Memory B cell (primary cell): ENCODE results near the gene TAX1BP1.

Experiments used
- ATAC-seq: fragments of 150-1000 bp; cut with Tn5 transposase; 2 replicates; pipeline ENCODE4 v1.10.0; 2021; ENCODE audit warnings: low read depth, mild to moderate bottlenecking, moderate library complexity
- DNase-seq, 2 donors: peaks; one replicate each; pipeline ENCODE4 v3.0.0; 2022; ENCODE audit warnings: low spot score in 2 of 2
- H3K27ac Mint-ChIP-seq: one replicate; pipeline ENCODE4 v1.8.0; 2022; ENCODE audit warnings: mild to moderate bottlenecking, moderate library complexity, mixed read lengths
- H3K27me3 Mint-ChIP-seq: one replicate; pipeline ENCODE4 v1.8.0; 2022; ENCODE audit warnings: mixed read lengths
- H3K36me3 Mint-ChIP-seq: one replicate; pipeline ENCODE4 v1.8.0; 2022; ENCODE audit warnings: mild to moderate bottlenecking, mixed read lengths
- H3K4me1 Mint-ChIP-seq: one replicate; pipeline ENCODE4 v1.8.0; 2022; ENCODE audit warnings: mixed read lengths
- H3K4me3 Mint-ChIP-seq: one replicate; pipeline ENCODE4 v1.8.0; 2022; ENCODE audit warnings: mild to moderate bottlenecking, moderate library complexity, mixed read lengths
- H3K9me3 Mint-ChIP-seq: one replicate; pipeline ENCODE4 v1.8.0; 2022; ENCODE audit warnings: mixed read lengths

The TAX1BP1 gene

GRCh38 chr7:27825891-27826290 lies 85.9 kb downstream of the TAX1BP1 start:
- H3K36me3 Mint-ChIP-seq: peaks cover 10% of the 10 kb centered on the region
- H3K27ac Mint-ChIP-seq: peak overlapping the region; percentile 82

GRCh38 chr7:27826357-27826756 lies 86.4 kb downstream of the TAX1BP1 start:
- Mint-ChIP-seq H3K4me1 (no peaks in the 10 kb centered on the region), H3K27me3 (no peaks in the 10 kb centered on the region), H3K4me3 (no peak overlapping the region), H3K27ac (peak overlapping the region; percentile 82), H3K9me3 (no peaks in the 10 kb centered on the region), H3K36me3 (peaks cover 10% of the 10 kb centered on the region)
- DNase-seq: no peak
- ATAC-seq: no peak

More at GRCh38 chr7:27825891-27826290, 85.9 kb downstream of the TAX1BP1 start:
- ATAC-seq (no peak), DNase-seq (no peak)
- Mint-ChIP-seq H3K27me3 (no peaks in the 10 kb centered on the region), H3K9me3 (no peaks in the 10 kb centered on the region), H3K4me1 (no peaks in the 10 kb centered on the region), H3K4me3 (no peak overlapping the region)

GRCh38 chr7:27834179-27834921 lies 94.4 kb downstream of the TAX1BP1 start:
- Mint-ChIP-seq H3K4me1 (no peaks in the 10 kb centered on the region), H3K36me3 (peaks cover 29% of the 10 kb centered on the region), H3K27ac (peak overlapping the region; percentile 19), H3K4me3 (no peak overlapping the region), H3K27me3 (no peaks in the 10 kb centered on the region), H3K9me3 (no peaks in the 10 kb centered on the region)
- DNase-seq: no peak
- ATAC-seq: no peak

GRCh38 chr7:27835376-27835775 lies 95.4 kb downstream of the TAX1BP1 start:
- Mint-ChIP-seq H3K4me3 (no peak overlapping the region), H3K27ac (peak overlapping the region; percentile 58), H3K27me3 (no peaks in the 10 kb centered on the region), H3K36me3 (peaks cover 30% of the 10 kb centered on the region), H3K9me3 (no peaks in the 10 kb centered on the region), H3K4me1 (peaks cover 2% of the 10 kb centered on the region)
- no peak for ATAC-seq
- DNase-seq: no peak

GRCh38 chr7:27836536-27836935 lies 96.6 kb downstream of the TAX1BP1 start:
- no peaks in the 10 kb centered on the region for H3K9me3 Mint-ChIP-seq
- peak overlapping the region; percentile 58 for H3K27ac Mint-ChIP-seq
- peaks cover 6% of the 10 kb centered on the region for H3K4me1 Mint-ChIP-seq
- H3K36me3 Mint-ChIP-seq: peaks cover 32% of the 10 kb centered on the region
- no peaks in the 10 kb centered on the region for H3K27me3 Mint-ChIP-seq
- H3K4me3 Mint-ChIP-seq: no peak overlapping the region
- no peak for ATAC-seq
- DNase-seq: no peak

- Mint-ChIP-seq H3K9me3 (no peaks in the 10 kb centered on the region), H3K27ac (peak overlapping the region; percentile 49), H3K36me3 (peaks cover 27% of the 10 kb centered on the region), H3K27me3 (no peaks in the 10 kb centered on the region), H3K4me3 (no peak overlapping the region), H3K4me1 (peaks cover 6% of the 10 kb centered on the region)
- DNase-seq: no peak
- ATAC-seq: no peak
Observed at GRCh38 chr7:27839099-27839498, 99.1 kb downstream of the TAX1BP1 start.

GRCh38 chr7:27840313-27840712 lies 100.4 kb downstream of the TAX1BP1 start:
- H3K4me3 Mint-ChIP-seq: no peak overlapping the region
- H3K9me3 Mint-ChIP-seq: no peaks in the 10 kb centered on the region
- DNase-seq: no peak
- peak; percentile 81 for ATAC-seq
- no peaks in the 10 kb centered on the region for H3K27me3 Mint-ChIP-seq
- peak overlapping the region; percentile 49 for H3K27ac Mint-ChIP-seq
- peaks cover 6% of the 10 kb centered on the region for H3K4me1 Mint-ChIP-seq
- H3K36me3 Mint-ChIP-seq: peaks cover 21% of the 10 kb centered on the region

- ATAC-seq: no peak
- DNase-seq: no peak
- no peak overlapping the region for H3K4me3 Mint-ChIP-seq
- H3K27me3 Mint-ChIP-seq: no peaks in the 10 kb centered on the region
- H3K9me3 Mint-ChIP-seq: no peaks in the 10 kb centered on the region
- H3K27ac Mint-ChIP-seq: peak overlapping the region; percentile 49
- H3K4me1 Mint-ChIP-seq: peaks cover 6% of the 10 kb centered on the region
- peaks cover 20% of the 10 kb centered on the region for H3K36me3 Mint-ChIP-seq
Observed at GRCh38 chr7:27840760-27841364, 100.9 kb downstream of the TAX1BP1 start.

GRCh38 chr7:27842094-27842692 lies 102.2 kb downstream of the TAX1BP1 start:
- no peak for ATAC-seq
- peak overlapping the region; percentile 24 for H3K27ac Mint-ChIP-seq
- DNase-seq: no peak
- H3K4me3 Mint-ChIP-seq: no peak overlapping the region
- peaks cover 18% of the 10 kb centered on the region for H3K36me3 Mint-ChIP-seq
- no peaks in the 10 kb centered on the region for H3K9me3 Mint-ChIP-seq
- H3K27me3 Mint-ChIP-seq: no peaks in the 10 kb centered on the region
- H3K4me1 Mint-ChIP-seq: peaks cover 6% of the 10 kb centered on the region

GRCh38 chr7:27842851-27843250 lies 102.9 kb downstream of the TAX1BP1 start:
- H3K9me3 Mint-ChIP-seq: no peaks in the 10 kb centered on the region
- peaks cover 17% of the 10 kb centered on the region for H3K36me3 Mint-ChIP-seq
- H3K4me3 Mint-ChIP-seq: no peak overlapping the region
- peaks cover 6% of the 10 kb centered on the region for H3K4me1 Mint-ChIP-seq
- peak overlapping the region; percentile 24 for H3K27ac Mint-ChIP-seq
- ATAC-seq (no peak), DNase-seq (no peak)
- H3K27me3 Mint-ChIP-seq: no peaks in the 10 kb centered on the region

- no peak for ATAC-seq
- peaks cover 6% of the 10 kb centered on the region for H3K4me1 Mint-ChIP-seq
- H3K27me3 Mint-ChIP-seq: no peaks in the 10 kb centered on the region
- H3K4me3 Mint-ChIP-seq: no peak overlapping the region
- H3K9me3 Mint-ChIP-seq: no peaks in the 10 kb centered on the region
- peak overlapping the region; percentile 24 for H3K27ac Mint-ChIP-seq
- DNase-seq: no peak
- H3K36me3 Mint-ChIP-seq: peaks cover 11% of the 10 kb centered on the region
Observed at GRCh38 chr7:27843584-27844305, 103.8 kb downstream of the TAX1BP1 start.

GRCh38 chr7:27846388-27846787 lies 106.4 kb downstream of the TAX1BP1 start:
- Mint-ChIP-seq H3K4me3 (no peak overlapping the region), H3K36me3 (peaks cover 7% of the 10 kb centered on the region), H3K4me1 (no peaks in the 10 kb centered on the region), H3K27me3 (no peaks in the 10 kb centered on the region), H3K9me3 (no peaks in the 10 kb centered on the region), H3K27ac (no peak overlapping the region)
- ATAC-seq (no peak), DNase-seq (no peak)

GRCh38 chr7:27850531-27850930 lies 110.6 kb downstream of the TAX1BP1 start:
- H3K4me1 Mint-ChIP-seq: peaks cover 2% of the 10 kb centered on the region
- H3K27ac Mint-ChIP-seq: no peak overlapping the region
- H3K36me3 Mint-ChIP-seq: peaks cover 16% of the 10 kb centered on the region
- no peak for DNase-seq
- ATAC-seq: no peak
- no peak overlapping the region for H3K4me3 Mint-ChIP-seq
- no peaks in the 10 kb centered on the region for H3K27me3 Mint-ChIP-seq
- no peaks in the 10 kb centered on the region for H3K9me3 Mint-ChIP-seq
